WTC11 (cell line): ENCODE data around the gene MCOLN1.
A peak's percentile ranks its signal among the peaks of the same experiment; 100 is the strongest.

ENCODE experiments used
- ATF3 ChIP-seq: sonication (generic); formaldehyde crosslinking; conservative IDR thresholded peaks from 2 replicates; pipeline ENCODE4 v1.8.1; 2022; ENCODE audit warnings: mild to moderate bottlenecking, missing genetic modification reagents
- CTCF ChIP-seq: fragments of 200-600 bp; IDR thresholded peaks from 2 replicates; pipeline ENCODE4 v1.8.0; 2022; ENCODE audit warnings: antibody characterized with exemption
- E2F5 ChIP-seq: sonication (generic); formaldehyde crosslinking; IDR thresholded peaks from 2 replicates; pipeline ENCODE4 v1.8.1; 2022; ENCODE audit warnings: mild to moderate bottlenecking, moderate library complexity, missing genetic modification reagents
- EMX1 ChIP-seq: fragments of 250-450 bp; sonication (Bioruptor Pico); IDR thresholded peaks from 2 replicates; pipeline ENCODE4 v1.8.0; 2021; ENCODE audit warnings: mild to moderate bottlenecking
- ESRRA ChIP-seq: sonication (generic); formaldehyde crosslinking; IDR thresholded peaks from 2 replicates; pipeline ENCODE4 v1.8.1; 2022; ENCODE audit warnings: mild to moderate bottlenecking, missing genetic modification reagents, borderline replicate concordance
- HMGXB4 ChIP-seq: sonication (generic); formaldehyde crosslinking; IDR thresholded peaks from 2 replicates; pipeline ENCODE4 v1.8.1; 2023; ENCODE audit warnings: mild to moderate bottlenecking, moderate library complexity, missing genetic modification reagents
- NFE2L1 ChIP-seq: sonication (generic); formaldehyde crosslinking; IDR thresholded peaks from 2 replicates; pipeline ENCODE4 v1.8.1; 2023; ENCODE audit warnings: missing genetic modification reagents
- NR2C2 ChIP-seq: sonication (generic); formaldehyde crosslinking; IDR thresholded peaks from 2 replicates; pipeline ENCODE4 v1.8.0; 2022; ENCODE audit warnings: mild to moderate bottlenecking, missing genetic modification reagents
- USF2 ChIP-seq: sonication (generic); formaldehyde crosslinking; IDR thresholded peaks from 2 replicates; pipeline ENCODE4 v1.8.1; 2023; ENCODE audit warnings: mild to moderate bottlenecking, missing genetic modification reagents, moderate library complexity

- TF ChIP-seq ESRRA (CRISPR knock-in tag) (no peak), CTCF (no peak), HMGXB4 (CRISPR knock-in tag) (no peak), NFE2L1 (CRISPR knock-in tag) (no peak), EMX1 (peak; percentile 56; the same call in 1 of the 2 replicates), E2F5 (CRISPR knock-in tag) (no peak), NR2C2 (CRISPR knock-in tag) (no peak), USF2 (CRISPR knock-in tag) (peak; percentile 36; the same call in 1 of the 2 replicates), ATF3 (CRISPR knock-in tag) (no peak)
Observed at GRCh38 chr19:7533925-7534480, 11.6 kb downstream of the MCOLN1 start.
